CD4-positive, alpha-beta T cell treated with Interleukin-17A for 1 hour (primary cell): ENCODE measurements around the gene PCDHB5.
"Not testable (repeated sequence)": the region's sequence is repeated elsewhere in the genome, so short reads cannot be mapped to it uniquely, and the experiment has no call there.

Source experiments
- DNase-seq: peaks from one replicate; pipeline ENCODE4 v3.0.0-alpha.2; 2020

Gene PCDHB5

DNA sequence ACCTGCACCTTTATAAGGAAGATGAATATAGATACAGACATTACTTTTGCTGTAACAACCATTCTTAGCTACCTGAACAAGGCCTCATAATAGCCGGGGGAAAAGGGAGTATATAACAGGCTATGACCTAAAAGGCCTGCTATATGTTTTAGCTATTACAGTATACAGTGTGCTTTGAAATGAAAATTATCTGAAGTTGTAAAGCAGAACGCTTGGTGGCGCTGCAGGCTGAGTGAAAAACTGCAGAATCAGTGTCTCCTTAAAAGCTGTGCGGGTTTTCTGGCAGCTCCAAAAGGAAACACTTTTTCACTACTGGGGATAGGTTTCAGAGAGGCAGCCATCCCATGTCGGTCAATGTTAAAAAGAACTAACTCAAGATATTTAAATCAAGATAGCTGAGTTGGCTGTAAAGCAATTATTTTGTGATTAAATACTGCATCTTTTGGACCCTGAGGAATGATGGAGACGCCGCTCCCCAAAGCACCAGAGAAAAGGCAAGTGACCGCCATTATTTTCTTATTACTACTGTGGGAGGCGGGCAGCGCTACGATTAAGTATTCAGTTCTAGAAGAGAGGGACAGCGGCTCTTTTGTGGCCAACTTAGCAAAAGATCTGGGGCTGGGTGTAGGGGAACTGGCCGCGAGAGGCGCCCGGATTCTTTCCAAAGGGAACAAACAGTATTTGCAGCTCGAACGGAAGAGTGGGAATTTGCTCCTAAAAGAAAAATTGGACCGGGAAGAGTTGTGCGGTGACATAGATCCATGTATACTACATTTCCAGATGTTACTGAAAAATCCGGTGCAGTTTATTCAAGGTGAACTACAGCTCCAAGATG, 20.8 kb downstream of the PCDHB5 start:
- DNase-seq, result no peak

- DNase-seq, result not testable (repeated sequence)
Observed at GRCh38 chr5:141157356-141157755, 22.4 kb downstream of the PCDHB5 start.

DNA sequence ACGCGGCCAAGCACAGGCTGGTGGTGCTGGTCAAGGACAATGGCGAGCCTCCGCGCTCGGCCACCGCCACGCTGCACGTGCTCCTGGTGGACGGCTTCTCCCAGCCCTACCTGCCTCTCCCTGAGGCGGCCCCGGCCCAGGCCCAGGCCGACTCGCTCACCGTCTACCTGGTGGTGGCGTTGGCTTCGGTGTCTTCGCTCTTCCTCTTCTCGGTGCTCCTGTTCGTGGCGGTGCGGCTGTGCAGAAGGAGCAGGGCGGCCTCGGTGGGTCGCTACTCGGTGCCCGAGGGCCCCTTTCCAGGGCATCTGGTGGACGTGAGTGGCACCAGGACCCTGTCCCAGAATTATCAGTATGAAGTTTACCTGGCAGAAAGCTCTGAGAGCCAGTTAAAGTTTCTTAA, 22.9 kb downstream of the PCDHB5 start:
- DNase-seq, result not testable (repeated sequence)

GRCh38 chr5:141172381-141173204, 37.6 kb downstream of the PCDHB5 start, which contains the start of gene PCDHB7:
PCDHB7 (plus strand) TSS chr5:141172644; CDS start chr5:141172836, 192 bp downstream.
- peak; percentile 27 for DNase-seq

DNA sequence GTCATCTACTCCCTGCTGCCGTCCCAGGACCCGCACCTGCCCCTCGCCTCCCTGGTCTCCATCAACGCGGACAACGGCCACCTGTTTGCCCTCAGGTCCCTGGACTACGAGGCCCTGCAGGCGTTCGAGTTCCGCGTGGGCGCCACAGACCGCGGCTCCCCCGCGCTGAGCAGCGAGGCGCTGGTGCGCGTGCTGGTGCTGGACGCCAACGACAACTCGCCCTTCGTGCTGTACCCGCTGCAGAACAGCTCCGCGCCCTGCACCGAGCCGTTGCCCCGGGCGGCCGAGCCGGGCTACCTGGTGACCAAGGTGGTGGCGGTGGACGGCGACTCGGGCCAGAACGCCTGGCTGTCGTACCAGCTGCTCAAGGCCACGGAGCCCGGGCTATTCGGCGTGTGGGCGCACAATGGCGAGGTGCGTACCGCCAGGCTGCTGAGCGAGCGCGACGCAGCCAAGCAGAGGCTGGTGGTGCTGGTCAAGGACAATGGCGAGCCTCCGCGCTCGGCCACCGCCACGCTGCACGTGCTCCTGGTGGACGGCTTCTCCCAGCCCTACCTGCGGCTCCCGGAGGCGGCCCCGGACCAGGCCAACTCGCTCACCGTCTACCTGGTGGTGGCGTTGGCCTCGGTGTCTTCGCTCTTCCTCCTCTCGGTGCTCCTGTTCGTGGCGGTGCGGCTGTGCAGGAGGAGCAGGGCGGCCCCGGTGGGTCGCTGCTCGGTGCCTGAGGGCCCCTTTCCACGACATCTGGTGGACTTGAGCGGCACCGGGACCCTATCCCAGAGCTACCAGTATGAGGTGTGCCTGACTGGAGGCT, 39.5 kb downstream of the PCDHB5 start:
- not testable (repeated sequence) for DNase-seq

GRCh38 chr5:141175933-141176332, 40.9 kb downstream of the PCDHB5 start:
- no peak for DNase-seq

DNA sequence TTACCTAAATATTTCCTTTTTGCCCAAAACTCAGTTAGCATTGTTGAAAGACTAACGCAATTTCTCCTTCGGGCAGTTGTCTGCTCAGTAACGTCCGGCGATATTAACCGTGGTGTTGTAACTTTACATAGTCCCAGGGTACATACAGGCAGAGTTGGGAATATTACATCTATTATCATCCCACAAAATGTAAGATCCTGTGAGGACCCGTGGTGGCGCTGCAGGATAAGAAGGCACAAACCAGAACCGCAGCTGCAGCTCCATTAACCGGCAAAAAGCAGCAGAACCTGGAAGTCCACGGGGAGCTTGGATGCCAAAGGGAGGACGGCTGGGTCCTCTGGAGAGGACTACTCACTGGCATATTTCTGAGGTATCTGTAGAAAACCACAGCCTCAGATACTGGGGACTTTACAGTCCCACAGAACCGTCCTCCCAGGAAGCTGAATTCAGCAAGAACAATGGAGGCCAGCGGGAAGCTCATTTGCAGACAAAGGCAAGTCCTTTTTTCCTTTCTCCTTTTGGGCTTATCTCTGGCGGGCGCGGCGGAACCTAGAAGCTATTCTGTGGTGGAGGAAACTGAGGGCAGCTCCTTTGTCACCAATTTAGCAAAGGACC, 42.7 kb downstream of the PCDHB5 start, which contains the start of gene PCDHB8:
Gene PCDHB8, plus strand, starts transcription at position 214 of the 615 bp plus-strand sequence. Its CDS starts 245 bp downstream, at position 459.
- not testable (repeated sequence) for DNase-seq

DNA sequence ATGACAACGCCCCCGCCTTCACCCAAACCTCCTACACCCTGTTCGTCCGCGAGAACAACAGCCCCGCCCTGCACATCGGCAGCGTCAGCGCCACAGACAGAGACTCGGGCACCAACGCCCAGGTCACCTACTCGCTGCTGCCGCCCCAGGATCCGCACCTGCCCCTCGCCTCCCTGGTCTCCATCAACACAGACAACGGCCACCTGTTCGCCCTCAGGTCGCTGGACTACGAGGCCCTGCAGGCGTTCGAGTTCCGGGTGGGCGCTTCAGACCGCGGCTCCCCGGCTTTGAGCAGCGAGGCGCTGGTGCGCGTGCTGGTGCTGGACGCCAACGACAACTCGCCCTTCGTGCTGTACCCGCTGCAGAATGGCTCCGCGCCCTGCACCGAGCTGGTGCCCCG, 44.4 kb downstream of the PCDHB5 start:
- not testable (repeated sequence) for DNase-seq

- not testable (repeated sequence) for DNase-seq
Observed at GRCh38 chr5:141179876-141180275, 44.9 kb downstream of the PCDHB5 start.

- no peak for DNase-seq
Observed at GRCh38 chr5:141180313-141180712, 45.3 kb downstream of the PCDHB5 start.

DNA sequence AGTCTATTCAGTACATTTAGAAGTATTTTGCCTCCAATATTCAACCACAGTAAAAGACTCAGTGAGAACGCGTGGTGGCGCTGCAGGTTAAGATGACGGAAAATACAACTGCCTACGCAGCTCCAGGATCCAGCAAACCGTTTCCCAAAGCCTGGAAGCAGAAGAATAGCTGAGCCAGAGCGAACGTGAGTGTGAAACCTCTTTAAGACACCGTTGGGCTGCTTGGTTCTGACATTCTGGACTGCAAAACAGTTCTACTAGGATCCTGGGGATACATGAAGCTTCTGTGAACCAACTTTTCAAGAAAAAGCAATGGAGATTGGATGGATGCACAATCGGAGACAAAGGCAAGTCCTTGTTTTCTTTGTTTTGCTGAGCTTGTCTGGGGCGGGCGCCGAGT, 47.2 kb downstream of the PCDHB5 start, which contains the start of gene PCDHB16:
Gene PCDHB16, plus strand, starts transcription at position 140 of the 400 bp plus-strand sequence. Its CDS starts 173 bp downstream, at position 313.
- DNase-seq, result no peak

DNA sequence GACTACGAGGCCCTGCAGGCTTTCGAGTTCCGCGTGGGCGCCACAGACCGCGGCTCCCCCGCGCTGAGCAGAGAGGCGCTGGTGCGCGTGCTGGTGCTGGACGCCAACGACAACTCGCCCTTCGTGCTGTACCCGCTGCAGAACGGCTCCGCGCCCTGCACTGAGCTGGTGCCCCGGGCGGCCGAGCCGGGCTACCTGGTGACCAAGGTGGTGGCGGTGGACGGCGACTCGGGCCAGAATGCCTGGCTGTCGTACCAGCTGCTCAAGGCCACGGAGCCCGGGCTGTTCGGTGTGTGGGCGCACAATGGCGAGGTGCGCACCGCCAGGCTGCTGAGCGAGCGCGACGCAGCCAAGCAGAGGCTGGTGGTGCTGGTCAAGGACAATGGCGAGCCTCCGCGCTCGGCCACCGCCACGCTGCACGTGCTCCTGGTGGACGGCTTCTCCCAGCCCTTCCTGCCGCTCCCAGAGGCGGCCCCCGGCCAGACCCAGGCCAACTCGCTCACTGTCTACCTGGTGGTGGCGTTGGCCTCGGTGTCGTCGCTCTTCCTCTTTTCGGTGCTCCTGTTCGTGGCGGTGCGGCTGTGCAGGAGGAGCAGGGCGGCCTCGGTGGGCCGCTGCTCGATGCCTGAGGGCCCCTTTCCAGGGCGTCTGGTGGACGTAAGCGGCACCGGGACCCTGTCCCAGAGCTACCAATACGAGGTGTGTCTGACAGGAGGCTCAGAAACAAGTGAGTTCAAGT, 49.3 kb downstream of the PCDHB5 start:
- DNase-seq, result not testable (repeated sequence)

DNA sequence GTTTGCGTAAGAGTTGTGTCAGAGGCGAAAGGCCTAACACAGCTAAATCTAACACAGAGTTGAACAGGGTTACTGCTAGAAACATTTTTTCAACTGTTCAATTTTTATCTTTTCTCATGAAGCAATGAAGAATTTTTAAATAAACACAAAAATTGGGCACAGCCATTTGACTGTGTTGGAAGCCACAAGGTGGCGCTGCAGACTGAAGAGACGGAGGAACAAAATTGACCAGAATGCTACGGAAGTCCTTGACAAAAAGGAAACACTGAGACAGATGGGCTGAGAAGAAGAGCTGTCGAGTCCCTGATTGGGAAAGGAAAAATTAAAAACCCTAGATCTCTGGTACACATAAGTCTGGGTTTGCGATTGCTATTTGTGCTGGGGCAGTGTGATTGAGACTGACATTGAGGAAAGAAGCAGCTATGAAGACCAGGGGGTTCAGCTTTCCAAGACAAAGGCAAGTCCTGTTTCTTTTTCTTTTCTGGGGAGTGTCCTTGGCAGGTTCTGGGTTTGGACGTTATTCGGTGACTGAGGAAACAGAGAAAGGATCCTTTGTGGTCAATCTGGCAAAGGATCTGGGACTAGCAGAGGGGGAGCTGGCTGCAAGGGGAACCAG, 52.0 kb downstream of the PCDHB5 start, which contains the start of gene PCDHB9:
Gene PCDHB9, plus strand, starts transcription at position 265 of the 616 bp plus-strand sequence. Its CDS starts 158 bp downstream, at position 423.
- DNase-seq, result peak; percentile 39
